IMR-90 (cell line): ENCODE results near the gene TMEM163. TPM values are rescaled to one million over a fixed set of nuclear protein-coding genes. Genes with fewer than 3 reads are reported as not detected.

Experiments
- ATAC-seq: fragments of 200-7000 bp; cut with Tn5 transposase; 2 replicates; pipeline ENCODE4 v1.9.1; 2020; ENCODE audit warnings: low read depth, mild to moderate bottlenecking, moderate library complexity
- BruUV-seq: library from RNA; stranded (reverse); fragments of 400-500 nt; replicated peaks from 2 replicates; lab custom pipeline; 2021; lab: Mats Ljungman, UMichigan
- CTCF ChIA-PET: fragments of 300-600 bp; formaldehyde crosslinking; extraction: SDS; loops from one replicate; lab custom pipeline; 2021; ENCODE audit warnings: antibody characterized with exemption; lab: Yijun Ruan, JAX
- POLR2A ChIA-PET: fragments of 300-600 bp; sonication (Branson Sonifier 250); formaldehyde crosslinking; loops from one replicate; lab custom pipeline; 2022; ENCODE audit warnings: antibody characterized with exemption; ENCODE audit not compliant: unreplicated experiment; lab: Charles Lee
- DNase-seq: peaks from one replicate; pipeline ENCODE4 v3.0.0; 2013
- H2AFZ ChIP-seq: replicated peaks from 2 replicates; pipeline ENCODE3; 2013; ENCODE audit warnings: low read length, mild to moderate bottlenecking; ENCODE audit not compliant: poor library complexity
- H2AK5ac ChIP-seq: 2 replicates; pipeline ENCODE4 v1.6.1; 2013; ENCODE audit warnings: low read depth, low read length, inconsistent platforms
- H2AK9ac ChIP-seq: replicated peaks from 2 replicates; pipeline ENCODE3; 2013; ENCODE audit warnings: mild to moderate bottlenecking, low read depth, low read length, moderate library complexity; ENCODE audit not compliant: poor library complexity
- H2BK120ac ChIP-seq: 2 replicates; pipeline ENCODE4 v1.6.1; 2013; ENCODE audit warnings: low read depth, low read length, inconsistent platforms
- H2BK15ac ChIP-seq: 3 replicates; pipeline ENCODE4 v1.6.1; 2013; ENCODE audit warnings: low read depth, low read length, inconsistent platforms
- H2BK20ac ChIP-seq: 2 replicates; pipeline ENCODE4 v1.6.1; 2013; ENCODE audit warnings: low read depth, mild to moderate bottlenecking, inconsistent platforms, low read length, moderate library complexity
- H2BK5ac ChIP-seq: 2 replicates; pipeline ENCODE4 v1.6.1; 2013; ENCODE audit warnings: mild to moderate bottlenecking, low read depth, low read length, inconsistent platforms; ENCODE audit not compliant: poor library complexity, severe bottlenecking
- H3K14ac ChIP-seq: replicated peaks from 2 replicates; pipeline ENCODE4 v1.6.1; 2013; ENCODE audit warnings: low read depth, low read length, inconsistent platforms
- H3K18ac ChIP-seq: 2 replicates; pipeline ENCODE4 v1.6.1; 2013; ENCODE audit warnings: low read depth, low read length, control low read depth
- H3K23ac ChIP-seq: 2 replicates; pipeline ENCODE4 v1.6.1; 2013; ENCODE audit warnings: low read depth, low read length, inconsistent platforms
- H3K27ac ChIP-seq: 2 replicates; pipeline ENCODE4 v1.5.1; 2013; ENCODE audit warnings: mild to moderate bottlenecking, control low read depth, low read length; ENCODE audit not compliant: insufficient read depth
- H3K27me3 ChIP-seq: 2 replicates; pipeline ENCODE4 v1.6.1; 2013; ENCODE audit warnings: low read length; ENCODE audit not compliant: control insufficient read depth, insufficient read depth
- H3K36me3 ChIP-seq: 2 replicates; pipeline ENCODE4 v1.6.1; 2013; ENCODE audit warnings: low read length, mixed read lengths; ENCODE audit not compliant: control insufficient read depth, insufficient read depth
- H3K4ac ChIP-seq: 2 replicates; pipeline ENCODE4 v1.6.1; 2013; ENCODE audit warnings: low read depth, low read length, inconsistent platforms
- H3K4me1 ChIP-seq: 2 replicates; pipeline ENCODE4 v1.6.1; 2013; ENCODE audit warnings: low read length, mixed read lengths; ENCODE audit not compliant: control insufficient read depth, insufficient read depth
- H3K4me2 ChIP-seq: 2 replicates; pipeline ENCODE4 v1.6.1; 2013; ENCODE audit warnings: low read depth, mild to moderate bottlenecking, control low read depth, low read length, moderate library complexity
- H3K4me3 ChIP-seq: 2 replicates; pipeline ENCODE4 v1.5.1; 2013; ENCODE audit warnings: low read depth, mild to moderate bottlenecking, control low read depth, low read length, moderate library complexity; ENCODE audit not compliant: insufficient read depth
- H3K56ac ChIP-seq: 2 replicates; pipeline ENCODE4 v1.6.1; 2013; ENCODE audit warnings: low read length, inconsistent platforms; ENCODE audit not compliant: insufficient read depth; ENCODE audit errors: extremely low read depth
- H3K79me1 ChIP-seq, 2 experiments: 2 replicates each; pipeline ENCODE4 v1.6.1; 2013; ENCODE audit warnings: low read length in 2 of 2, inconsistent platforms in 1 of 2, low read depth in 1 of 2
- H3K9ac ChIP-seq: 2 replicates; pipeline ENCODE4 v1.6.1; 2013; ENCODE audit warnings: low read depth, low read length, control low read depth
- H3K9me1 ChIP-seq: 2 replicates; pipeline ENCODE4 v1.6.1; 2013; ENCODE audit warnings: low read length, inconsistent platforms; ENCODE audit not compliant: insufficient read depth
- H3K9me3 ChIP-seq: 2 replicates; pipeline ENCODE4 v1.6.1; 2013; ENCODE audit warnings: low read length; ENCODE audit not compliant: control insufficient read depth, insufficient read depth
- H4K20me1 ChIP-seq: 2 replicates; pipeline ENCODE4 v1.6.1; 2013; ENCODE audit warnings: low read length, inconsistent platforms; ENCODE audit not compliant: insufficient read depth
- H4K5ac ChIP-seq: 2 replicates; pipeline ENCODE4 v1.6.1; 2013; ENCODE audit warnings: mild to moderate bottlenecking, low read depth, low read length, control low read depth
- H4K8ac ChIP-seq, 2 experiments: 2 replicates each; pipeline ENCODE4 v1.6.1; 2013; ENCODE audit warnings: low read depth in 2 of 2, low read length in 2 of 2, control low read depth in 1 of 2, inconsistent platforms in 1 of 2
- H4K91ac ChIP-seq: 2 replicates; pipeline ENCODE4 v1.6.1; 2013; ENCODE audit warnings: low read depth, low read length, inconsistent platforms; ENCODE audit not compliant: insufficient read depth
- CEBPB ChIP-seq: IDR thresholded peaks from 2 replicates; pipeline ENCODE4 v1.6.1; 2012; ENCODE audit warnings: low read depth, low read length, improper control_type of control experiment
- FOS ChIP-seq: fragments of 150-350 bp; IDR thresholded peaks from 2 replicates; pipeline ENCODE4 v1.6.1; 2016; ENCODE audit warnings: low read depth, low read length
- MXI1 ChIP-seq: IDR thresholded peaks from 2 replicates; pipeline ENCODE4 v1.6.1; 2012; ENCODE audit warnings: low read depth, mild to moderate bottlenecking, low read length, moderate library complexity, borderline replicate concordance
- NFE2L2 ChIP-seq: fragments of 150-350 bp; IDR thresholded peaks from 2 replicates; pipeline ENCODE4 v1.6.1; 2016; ENCODE audit warnings: low read depth, mild to moderate bottlenecking, low read length
- POLR2A ChIP-seq: IDR thresholded peaks from 2 replicates; pipeline ENCODE4 v1.6.1; 2012; ENCODE audit warnings: mild to moderate bottlenecking, low read depth, low read length
- RCOR1 ChIP-seq: IDR thresholded peaks from 2 replicates; pipeline ENCODE4 v1.6.1; 2012; ENCODE audit warnings: mild to moderate bottlenecking, low read length, improper control_type of control experiment; ENCODE audit not compliant: insufficient replicate concordance
- RFX5 ChIP-seq: IDR thresholded peaks from 2 replicates; pipeline ENCODE4 v1.8.0; 2012; ENCODE audit warnings: low read depth, mild to moderate bottlenecking, low read length, moderate library complexity
- whole genome bisulfite sequencing, 2 experiments: methylation state at CpG; one replicate each; pipeline versions ENCODE4 v1.1.5 to v1.1.7; 2013; ENCODE audit warnings: missing lambda C conversion rate in 2 of 2; ENCODE audit not compliant: insufficient read length in 1 of 2; ENCODE audit errors: extremely low coverage in 2 of 2; 5-methylcytosine and 5-hydroxymethylcytosine counted together
- dilution Hi-C: fragments of 300-500 bp; cut with HindIII; formaldehyde crosslinking; loops from one replicate; pipeline ENCODE4 v1.14.3; 2018; ENCODE audit warnings: low sequenced_read_pairs; ENCODE audit not compliant: unreplicated experiment
- in situ Hi-C: fragments of 300-500 bp; cut with MboI; formaldehyde crosslinking; loops from 3 replicates; pipeline ENCODE4 v1.14.3; 2019; ENCODE audit warnings: low sequenced_read_pairs, inconsistent platforms, mixed read lengths
- intact Hi-C: fragments of 100-400 bp; cut with micrococcal nuclease; formaldehyde crosslinking; loops from 2 replicates; pipeline ENCODE4 v1.10.0; 2022
- polyA plus RNA-seq, 3 experiments: library from polyadenylated mRNA; depleted of rRNA; stranded (reverse); fragments of >200 nt; gene quantifications; 2 replicates each; pipeline ENCODE4 v1.2.3, GENCODE V29; 2012; ENCODE audit warnings: low replicate concordance in 1 of 3
- total RNA-seq: library from RNA; depleted of rRNA; stranded (reverse); fragments of >200 nt; gene quantifications from 2 replicates; pipeline ENCODE4 v1.2.3, GENCODE V29; 2012
- TF ChIP-seq, protein P1 (sequence below): fragments of 150-350 bp; IDR thresholded peaks from 2 replicates; pipeline ENCODE4 v1.6.1; 2016; ENCODE audit warnings: low read depth, mild to moderate bottlenecking, low read length, moderate library complexity, borderline replicate concordance

The TMEM163 gene
- total and polyA plus RNA-seq, 2 of the 4 experiments (the other 2 are of a cell fraction), result not detected

DNA sequence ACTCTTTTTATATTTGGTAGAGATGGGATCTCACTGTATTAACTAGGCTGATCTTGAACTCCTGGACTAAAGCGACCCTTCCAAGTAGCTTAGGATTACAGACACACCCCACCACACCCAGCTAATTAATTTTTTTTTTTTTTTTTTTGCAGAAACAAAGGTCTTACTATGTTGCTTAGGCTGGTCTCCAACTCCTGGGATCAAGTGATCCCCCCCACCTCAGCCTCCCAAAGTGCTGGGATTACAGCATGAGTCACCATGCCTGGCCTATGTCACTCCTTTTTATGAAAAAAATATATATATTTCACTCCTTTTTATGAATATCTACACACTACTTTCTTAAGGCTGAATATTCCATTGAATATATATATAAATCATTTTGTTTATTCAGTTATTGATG lies 302.2 kb downstream of the TMEM163 start:
- no peak overlapping the region for H2BK120ac ChIP-seq
- H4K5ac ChIP-seq, result no peak overlapping the region
- no peaks in the 10 kb centered on the region for H3K9me3 ChIP-seq
- H2BK15ac ChIP-seq, result no peak overlapping the region
- H3K23ac ChIP-seq, result no peak overlapping the region
- ChIA-PET CTCF (no interaction called here), POLR2A (no interaction called here)
- no peak overlapping the region for H3K56ac ChIP-seq
- H3K79me1 ChIP-seq, result peaks cover 0 to 35% of the 10 kb centered on the region in 2 experiments; a peak in 3 of 4 replicates
- no peak overlapping the region for H2AFZ ChIP-seq
- intact Hi-C loops, result no loop called here
- no peak overlapping the region for H4K91ac ChIP-seq
- peaks cover 13% of the 10 kb centered on the region for H3K36me3 ChIP-seq
- ATAC-seq, result no peak
- no peak overlapping the region for H4K8ac ChIP-seq
- no peak overlapping the region for H2BK20ac ChIP-seq
- no peak overlapping the region for H2BK5ac ChIP-seq
- no peak overlapping the region for H3K18ac ChIP-seq
- peaks cover 13% of the 10 kb centered on the region for H3K4me1 ChIP-seq
- no peak overlapping the region for H3K9ac ChIP-seq
- no peaks in the 10 kb centered on the region for H3K27me3 ChIP-seq
- no peaks in the 10 kb centered on the region; the same call in 1 of the 2 replicates for H4K20me1 ChIP-seq
- in situ Hi-C loops, result loop anchor here (25.0 kb wide), 1 partner anchor 529 kb away; no protein-coding TSS in a partner anchor
- H3K4ac ChIP-seq, result 0 out of 2 replicates have a peak overlapping the region, but pooled peaks have one; percentile 13
- H3K14ac ChIP-seq, result no peak overlapping the region
- H3K4me2 ChIP-seq, result no peak overlapping the region
- no TSS peak for BruUV-seq
- DNase-seq, result no peak
- no CpG with 5 or more reads among the region's 1 CpG for WGBS, 2 experiments
- H3K27ac ChIP-seq, result no peak overlapping the region
- dilution Hi-C loops, result no loop called here
- no peak overlapping the region for H2AK9ac ChIP-seq
- H2AK5ac ChIP-seq, result no peak overlapping the region
- H3K9me1 ChIP-seq, result peaks cover 5% of the 10 kb centered on the region; the same call in 1 of the 2 replicates
- no peak overlapping the region for H3K4me3 ChIP-seq
- TF ChIP-seq, protein P1, sequence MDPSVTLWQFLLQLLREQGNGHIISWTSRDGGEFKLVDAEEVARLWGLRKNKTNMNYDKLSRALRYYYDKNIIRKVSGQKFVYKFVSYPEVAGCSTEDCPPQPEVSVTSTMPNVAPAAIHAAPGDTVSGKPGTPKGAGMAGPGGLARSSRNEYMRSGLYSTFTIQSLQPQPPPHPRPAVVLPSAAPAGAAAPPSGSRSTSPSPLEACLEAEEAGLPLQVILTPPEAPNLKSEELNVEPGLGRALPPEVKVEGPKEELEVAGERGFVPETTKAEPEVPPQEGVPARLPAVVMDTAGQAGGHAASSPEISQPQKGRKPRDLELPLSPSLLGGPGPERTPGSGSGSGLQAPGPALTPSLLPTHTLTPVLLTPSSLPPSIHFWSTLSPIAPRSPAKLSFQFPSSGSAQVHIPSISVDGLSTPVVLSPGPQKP, result no peak
- TF ChIP-seq POLR2A, result no peak
- TF ChIP-seq RFX5, result no peak
- TF ChIP-seq MXI1, result no peak
- TF ChIP-seq FOS, result no peak
- no peak for TF ChIP-seq NFE2L2
- no peak for TF ChIP-seq RCOR1
- TF ChIP-seq CEBPB, result no peak
